HepG2 (cell line): ENCODE results near the gene CEP131. TPM values are rescaled to one million over a fixed set of nuclear protein-coding genes. Genes with fewer than 3 reads are reported as not detected.
A peak's percentile ranks its signal among the peaks of the same experiment; 100 is the strongest.

Experiments
- ARHGAP35 ChIP-seq: sonication (generic); formaldehyde crosslinking; IDR thresholded peaks from 2 replicates; pipeline ENCODE4 v1.9.0; 2022; ENCODE audit warnings: mild to moderate bottlenecking, inconsistent platforms, moderate library complexity, missing genetic modification reagents, borderline replicate concordance
- ARID4A ChIP-seq: sonication (generic); formaldehyde crosslinking; IDR thresholded peaks from 2 replicates; pipeline ENCODE4 v1.5.0; 2020; ENCODE audit warnings: mild to moderate bottlenecking, missing genetic modification reagents, borderline replicate concordance
- ATF3 ChIP-seq: sonication (generic); formaldehyde crosslinking; IDR thresholded peaks from 2 replicates; pipeline ENCODE4 v1.4.0; 2020; ENCODE audit warnings: missing genetic modification reagents
- DRAP1 ChIP-seq: IDR thresholded peaks from 2 replicates; pipeline ENCODE4 v1.6.1; 2016; ENCODE audit warnings: missing genetic modification reagents, missing compliant biosample characterization
- FIP1L1 ChIP-seq: fragments of 200-400 bp; formaldehyde crosslinking; IDR thresholded peaks from 2 replicates; pipeline ENCODE4 v1.6.1; 2018; ENCODE audit warnings: low read depth, mild to moderate bottlenecking, low read length, moderate library complexity, borderline replicate concordance; ENCODE audit not compliant: insufficient read depth
- FOXK1 ChIP-seq: sonication (generic); formaldehyde crosslinking; IDR thresholded peaks from 2 replicates; pipeline ENCODE4 v1.4.0; 2020; ENCODE audit warnings: low read depth, missing genetic modification reagents, borderline replicate concordance
- GPBP1L1 ChIP-seq: sonication (generic); formaldehyde crosslinking; IDR thresholded peaks from 2 replicates; pipeline ENCODE4 v1.5.0; 2020; ENCODE audit warnings: mild to moderate bottlenecking, missing genetic modification reagents
- MIER3 ChIP-seq: IDR thresholded peaks from 2 replicates; pipeline ENCODE4 v1.6.1; 2016; ENCODE audit warnings: missing compliant biosample characterization, borderline replicate concordance
- PRDM15 ChIP-seq: sonication (generic); formaldehyde crosslinking; IDR thresholded peaks from 2 replicates; pipeline ENCODE4 v1.4.0; 2020; ENCODE audit warnings: missing genetic modification reagents
- RBM39 ChIP-seq: fragments of 200-400 bp; formaldehyde crosslinking; IDR thresholded peaks from one replicate; pipeline ENCODE4 v1.6.1; 2018; ENCODE audit warnings: antibody characterized with exemption, mild to moderate bottlenecking, low read depth, low read length; ENCODE audit not compliant: poor library complexity, severe bottlenecking
- TAF1 ChIP-seq: sonication (generic); formaldehyde crosslinking; IDR thresholded peaks from 2 replicates; pipeline ENCODE4 v1.4.0; 2020; ENCODE audit warnings: missing genetic modification reagents
- TEAD3 ChIP-seq: optimal IDR thresholded peaks from 2 replicates; pipeline ENCODE3; 2016; ENCODE audit warnings: borderline replicate concordance
- ZEB1 ChIP-seq: IDR thresholded peaks from 2 replicates; pipeline ENCODE4 v1.6.1; 2012; ENCODE audit warnings: mild to moderate bottlenecking, low read depth, inconsistent platforms; ENCODE audit not compliant: insufficient replicate concordance
- ZFP36 ChIP-seq: fragments of 150-350 bp; IDR thresholded peaks from 2 replicates; pipeline ENCODE4 v1.6.1; 2018; ENCODE audit warnings: borderline replicate concordance, low read length, low read depth; ENCODE audit not compliant: partially characterized antibody
- ZNF12 ChIP-seq: sonication (generic); formaldehyde crosslinking; IDR thresholded peaks from 2 replicates; pipeline ENCODE4 v1.5.0; 2020; ENCODE audit warnings: missing genetic modification reagents
- ZNF205 ChIP-seq: IDR thresholded peaks from 2 replicates; pipeline ENCODE4 v1.6.1; 2018; ENCODE audit warnings: missing biosample characterization, missing genetic modification reagents
- ZNF225 ChIP-seq: sonication (generic); formaldehyde crosslinking; IDR thresholded peaks from 2 replicates; pipeline ENCODE4 v1.4.0; 2020; ENCODE audit warnings: mild to moderate bottlenecking, missing genetic modification reagents
- ZNF563 ChIP-seq: sonication (generic); formaldehyde crosslinking; IDR thresholded peaks from 2 replicates; pipeline ENCODE4 v1.8.0; 2022; ENCODE audit warnings: mild to moderate bottlenecking, moderate library complexity, missing genetic modification reagents
- polyA plus RNA-seq, 8 experiments: library from polyadenylated mRNA; depleted of rRNA in 3 of 8; stranded (reverse) in 7 of 8; unstranded in 1 of 8; fragments of >200 nt; fragmentation: Illumina TruSeq in 4 of 8; extraction: Trizol in 4 of 8; gene quantifications; 2 replicates each; pipeline versions ENCODE4 v1.2.1 to v1.2.3, GENCODE V29; 2011 to 2016; ENCODE audit warnings: low read depth in 4 of 8, missing spikeins in 1 of 8, mixed read lengths in 1 of 8; ENCODE audit not compliant: insufficient read depth in 1 of 8
- total RNA-seq, 5 experiments: library from RNA; depleted of rRNA; stranded (reverse); fragments of >200 nt; fragmentation: Illumina TruSeq; extraction: Trizol; gene quantifications; 2 replicates each; pipeline ENCODE4 v1.2.3, GENCODE V29; 2016; ENCODE audit warnings: low read depth in 1 of 5

The CEP131 gene
- total and polyA plus RNA-seq, 2 of the 13 experiments (the other 11 are each of a cell fraction or from before 2014, with no cell fraction given), result 5.0 to 16.8 TPM

- 0 out of 2 replicates have a peak, but pooled peaks have one; percentile 15 for TF ChIP-seq ZNF563 (CRISPR knock-in tag)
- 0 out of 2 replicates have a peak, but pooled peaks have one; percentile 26 for TF ChIP-seq ARHGAP35
- 0 out of 2 replicates have a peak, but pooled peaks have one; percentile 45 for TF ChIP-seq MIER3 (CRISPR knock-in tag)
- peak; percentile 43; the same call in 1 of the 2 replicates for TF ChIP-seq ARID4A (CRISPR knock-in tag)
- TF ChIP-seq FOXK1 (CRISPR knock-in tag), result peak; percentile 71; the same call in 1 of the 2 replicates
- TF ChIP-seq GPBP1L1 (CRISPR knock-in tag), result no peak
- no peak for TF ChIP-seq FIP1L1
- 0 out of 2 replicates have a peak, but pooled peaks have one; percentile 34 for TF ChIP-seq ZNF225 (CRISPR knock-in tag)
- peak; percentile 39; the same call in 1 of the 2 replicates for TF ChIP-seq TAF1
- TF ChIP-seq ZFP36, result no peak
- TF ChIP-seq TEAD3 (CRISPR knock-in tag), result peak; percentile 36
- no peak for TF ChIP-seq ZNF205
- TF ChIP-seq PRDM15 (CRISPR knock-in tag), result no peak
- peak; percentile 76 for TF ChIP-seq RBM39
- TF ChIP-seq ATF3 (CRISPR knock-in tag), result 0 out of 2 replicates have a peak, but pooled peaks have one; percentile 7
- TF ChIP-seq DRAP1, result 0 out of 2 replicates have a peak, but pooled peaks have one; percentile 19
- TF ChIP-seq ZEB1, result no peak
- peak; percentile 37; the same call in 1 of the 2 replicates for TF ChIP-seq ZNF12 (CRISPR knock-in tag)
Observed at GRCh38 chr17:81241648-81242420, 19.1 kb upstream of the CEP131 start (continued).
